ENCODE measurements around the gene HP1BP3.

GRCh38 chr1:20700636-20701215 lies 86.4 kb downstream of the HP1BP3 start:
- TF ChIP-seq, protein P1, sequence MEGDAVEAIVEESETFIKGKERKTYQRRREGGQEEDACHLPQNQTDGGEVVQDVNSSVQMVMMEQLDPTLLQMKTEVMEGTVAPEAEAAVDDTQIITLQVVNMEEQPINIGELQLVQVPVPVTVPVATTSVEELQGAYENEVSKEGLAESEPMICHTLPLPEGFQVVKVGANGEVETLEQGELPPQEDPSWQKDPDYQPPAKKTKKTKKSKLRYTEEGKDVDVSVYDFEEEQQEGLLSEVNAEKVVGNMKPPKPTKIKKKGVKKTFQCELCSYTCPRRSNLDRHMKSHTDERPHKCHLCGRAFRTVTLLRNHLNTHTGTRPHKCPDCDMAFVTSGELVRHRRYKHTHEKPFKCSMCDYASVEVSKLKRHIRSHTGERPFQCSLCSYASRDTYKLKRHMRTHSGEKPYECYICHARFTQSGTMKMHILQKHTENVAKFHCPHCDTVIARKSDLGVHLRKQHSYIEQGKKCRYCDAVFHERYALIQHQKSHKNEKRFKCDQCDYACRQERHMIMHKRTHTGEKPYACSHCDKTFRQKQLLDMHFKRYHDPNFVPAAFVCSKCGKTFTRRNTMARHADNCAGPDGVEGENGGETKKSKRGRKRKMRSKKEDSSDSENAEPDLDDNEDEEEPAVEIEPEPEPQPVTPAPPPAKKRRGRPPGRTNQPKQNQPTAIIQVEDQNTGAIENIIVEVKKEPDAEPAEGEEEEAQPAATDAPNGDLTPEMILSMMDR (IDR thresholded peaks at IDR 0.05) = no peak
- TF ChIP-seq POLR2A (IDR thresholded peaks at IDR 0.05) = no peak
